Measurements from ENCODE around the gene NFYA.

DNA sequence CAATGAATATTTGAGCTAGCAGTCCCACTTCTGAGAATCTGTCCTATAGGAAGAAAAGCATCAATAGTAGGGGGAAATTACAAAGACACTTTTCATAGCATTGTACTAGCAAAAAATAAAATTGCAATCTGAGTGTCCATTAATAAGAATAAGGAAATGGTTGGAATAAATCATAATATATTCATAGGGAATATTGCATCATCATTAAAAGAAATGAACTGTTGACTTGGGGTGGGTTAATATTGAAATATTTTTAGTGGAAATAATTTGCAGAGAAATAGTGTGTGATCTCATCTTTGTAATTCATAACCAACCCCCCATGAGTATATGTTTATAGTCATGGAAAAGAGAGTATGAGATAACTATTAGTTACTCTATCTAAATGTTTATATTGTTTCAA lies 12.4 kb downstream of the NFYA start:
- TF ChIP-seq CBX2 (IDR thresholded peaks at IDR 0.05; ENCODE audit: borderline replicate concordance, low read depth) (no peak), POLR2A (IDR thresholded peaks at IDR 0.05; ENCODE audit: low read length) (no peak), EP300 (IDR thresholded peaks at IDR 0.05) (no peak), CTCF (IDR thresholded peaks at IDR 0.05) (no peak), BHLHE40 (IDR thresholded peaks at IDR 0.05; ENCODE audit: low read depth, low read length) (no peak), USF2 (IDR thresholded peaks at IDR 0.05) (no peak), CEBPB (IDR thresholded peaks at IDR 0.05) (no peak), JUNB (IDR thresholded peaks at IDR 0.05) (no peak), RCOR1 (IDR thresholded peaks at IDR 0.05; ENCODE audit: low read depth, low read length) (no peak)
- TF ChIP-seq, protein P1, sequence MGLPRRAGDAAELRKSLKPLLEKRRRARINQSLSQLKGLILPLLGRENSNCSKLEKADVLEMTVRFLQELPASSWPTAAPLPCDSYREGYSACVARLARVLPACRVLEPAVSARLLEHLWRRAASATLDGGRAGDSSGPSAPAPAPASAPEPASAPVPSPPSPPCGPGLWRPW (IDR thresholded peaks at IDR 0.05) = no peak
- TF ChIP-seq, protein P2, sequence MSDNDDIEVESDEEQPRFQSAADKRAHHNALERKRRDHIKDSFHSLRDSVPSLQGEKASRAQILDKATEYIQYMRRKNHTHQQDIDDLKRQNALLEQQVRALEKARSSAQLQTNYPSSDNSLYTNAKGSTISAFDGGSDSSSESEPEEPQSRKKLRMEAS (IDR thresholded peaks at IDR 0.05) = no peak
- TF ChIP-seq, protein P3, sequence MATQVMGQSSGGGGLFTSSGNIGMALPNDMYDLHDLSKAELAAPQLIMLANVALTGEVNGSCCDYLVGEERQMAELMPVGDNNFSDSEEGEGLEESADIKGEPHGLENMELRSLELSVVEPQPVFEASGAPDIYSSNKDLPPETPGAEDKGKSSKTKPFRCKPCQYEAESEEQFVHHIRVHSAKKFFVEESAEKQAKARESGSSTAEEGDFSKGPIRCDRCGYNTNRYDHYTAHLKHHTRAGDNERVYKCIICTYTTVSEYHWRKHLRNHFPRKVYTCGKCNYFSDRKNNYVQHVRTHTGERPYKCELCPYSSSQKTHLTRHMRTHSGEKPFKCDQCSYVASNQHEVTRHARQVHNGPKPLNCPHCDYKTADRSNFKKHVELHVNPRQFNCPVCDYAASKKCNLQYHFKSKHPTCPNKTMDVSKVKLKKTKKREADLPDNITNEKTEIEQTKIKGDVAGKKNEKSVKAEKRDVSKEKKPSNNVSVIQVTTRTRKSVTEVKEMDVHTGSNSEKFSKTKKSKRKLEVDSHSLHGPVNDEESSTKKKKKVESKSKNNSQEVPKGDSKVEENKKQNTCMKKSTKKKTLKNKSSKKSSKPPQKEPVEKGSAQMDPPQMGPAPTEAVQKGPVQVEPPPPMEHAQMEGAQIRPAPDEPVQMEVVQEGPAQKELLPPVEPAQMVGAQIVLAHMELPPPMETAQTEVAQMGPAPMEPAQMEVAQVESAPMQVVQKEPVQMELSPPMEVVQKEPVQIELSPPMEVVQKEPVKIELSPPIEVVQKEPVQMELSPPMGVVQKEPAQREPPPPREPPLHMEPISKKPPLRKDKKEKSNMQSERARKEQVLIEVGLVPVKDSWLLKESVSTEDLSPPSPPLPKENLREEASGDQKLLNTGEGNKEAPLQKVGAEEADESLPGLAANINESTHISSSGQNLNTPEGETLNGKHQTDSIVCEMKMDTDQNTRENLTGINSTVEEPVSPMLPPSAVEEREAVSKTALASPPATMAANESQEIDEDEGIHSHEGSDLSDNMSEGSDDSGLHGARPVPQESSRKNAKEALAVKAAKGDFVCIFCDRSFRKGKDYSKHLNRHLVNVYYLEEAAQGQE (IDR thresholded peaks at IDR 0.05) = no peak

All from A549 (cell line).